HFFc6 (cell line): ENCODE results near the gene VPS33B. TPM values are rescaled to one million over a fixed set of nuclear protein-coding genes. Genes with fewer than 3 reads are reported as not detected.
A peak's percentile ranks its signal among the peaks of the same experiment; 100 is the strongest.

Experiments
- DNase-seq: peaks from one replicate; pipeline ENCODE4 v3.0.0-alpha.2; 2018
- H3K27ac Mint-ChIP-seq: 2 replicates; pipeline ENCODE4 v1.8.0; 2020; ENCODE audit warnings: mild to moderate bottlenecking, mixed read lengths
- H3K27me3 Mint-ChIP-seq: 2 replicates; pipeline ENCODE4 v1.8.0; 2021; ENCODE audit warnings: mild to moderate bottlenecking, moderate library complexity, mixed read lengths; ENCODE audit not compliant: insufficient read depth
- H3K36me3 Mint-ChIP-seq: 2 replicates; pipeline ENCODE4 v1.8.0; 2021; ENCODE audit warnings: low read depth, mixed read lengths
- H3K4me1 Mint-ChIP-seq: 2 replicates; pipeline ENCODE4 v1.8.0; 2020; ENCODE audit warnings: low read depth, mixed read lengths
- H3K4me3 Mint-ChIP-seq: 2 replicates; pipeline ENCODE4 v1.8.0; 2020; ENCODE audit warnings: mild to moderate bottlenecking, moderate library complexity, mixed read lengths
- H3K9me3 Mint-ChIP-seq: 2 replicates; pipeline ENCODE4 v1.8.0; 2020; ENCODE audit warnings: mild to moderate bottlenecking, mixed read lengths
- total RNA-seq, 6 experiments: library from RNA; stranded (reverse); fragmentation: NEBNext Ultra II Directional; extraction: Animal tissue kit (Norgen Biotek cat#: 25700); gene quantifications; 2 replicates in 1 of 6; 3 replicates in 5 of 6; pipeline ENCODE4 v1.2.3, GENCODE V29; 2021
- TF ChIP-seq, protein P1 (sequence below): fragments of 200-600 bp; sonication (generic); IDR thresholded peaks from 2 replicates; pipeline ENCODE4 v1.5.0; 2021; ENCODE audit warnings: antibody characterized with exemption, mild to moderate bottlenecking

The VPS33B gene
- total RNA-seq, 6 experiments from 2014 or later, result 12.7 to 18.8 (median 16.2) TPM

DNA sequence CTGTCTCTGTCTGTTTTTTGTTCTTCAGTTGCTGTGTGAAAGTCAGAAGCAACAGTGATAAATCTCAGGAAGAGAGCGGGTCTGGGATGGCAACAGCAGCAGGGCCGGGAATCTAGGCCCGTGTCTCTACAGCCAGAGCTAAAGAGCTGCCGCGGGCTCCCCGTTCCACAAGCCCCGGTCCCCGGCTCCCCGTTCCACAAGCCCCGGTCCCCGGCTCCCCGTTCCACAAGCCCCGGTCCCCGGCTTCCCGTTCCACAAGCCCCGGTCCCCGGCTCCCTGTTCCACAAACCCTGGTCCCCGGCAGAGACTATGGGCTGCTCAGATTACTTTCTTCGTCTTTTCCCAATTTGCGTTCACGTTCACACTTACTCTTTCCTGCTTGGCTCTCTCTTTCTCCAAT lies 48.2 kb downstream of the VPS33B start:
- Mint-ChIP-seq H3K36me3 (peaks cover 45% of the 10 kb centered on the region), H3K27me3 (no peaks in the 10 kb centered on the region; the same call in 1 of the 2 replicates), H3K27ac (no peak overlapping the region), H3K9me3 (no peaks in the 10 kb centered on the region), H3K4me1 (0 out of 2 replicates have a peak, but pooled peaks cover 2% of the 10 kb centered on the region), H3K4me3 (no peak overlapping the region)
- no peak for DNase-seq
- TF ChIP-seq, protein P1, sequence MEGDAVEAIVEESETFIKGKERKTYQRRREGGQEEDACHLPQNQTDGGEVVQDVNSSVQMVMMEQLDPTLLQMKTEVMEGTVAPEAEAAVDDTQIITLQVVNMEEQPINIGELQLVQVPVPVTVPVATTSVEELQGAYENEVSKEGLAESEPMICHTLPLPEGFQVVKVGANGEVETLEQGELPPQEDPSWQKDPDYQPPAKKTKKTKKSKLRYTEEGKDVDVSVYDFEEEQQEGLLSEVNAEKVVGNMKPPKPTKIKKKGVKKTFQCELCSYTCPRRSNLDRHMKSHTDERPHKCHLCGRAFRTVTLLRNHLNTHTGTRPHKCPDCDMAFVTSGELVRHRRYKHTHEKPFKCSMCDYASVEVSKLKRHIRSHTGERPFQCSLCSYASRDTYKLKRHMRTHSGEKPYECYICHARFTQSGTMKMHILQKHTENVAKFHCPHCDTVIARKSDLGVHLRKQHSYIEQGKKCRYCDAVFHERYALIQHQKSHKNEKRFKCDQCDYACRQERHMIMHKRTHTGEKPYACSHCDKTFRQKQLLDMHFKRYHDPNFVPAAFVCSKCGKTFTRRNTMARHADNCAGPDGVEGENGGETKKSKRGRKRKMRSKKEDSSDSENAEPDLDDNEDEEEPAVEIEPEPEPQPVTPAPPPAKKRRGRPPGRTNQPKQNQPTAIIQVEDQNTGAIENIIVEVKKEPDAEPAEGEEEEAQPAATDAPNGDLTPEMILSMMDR, result no peak

DNA sequence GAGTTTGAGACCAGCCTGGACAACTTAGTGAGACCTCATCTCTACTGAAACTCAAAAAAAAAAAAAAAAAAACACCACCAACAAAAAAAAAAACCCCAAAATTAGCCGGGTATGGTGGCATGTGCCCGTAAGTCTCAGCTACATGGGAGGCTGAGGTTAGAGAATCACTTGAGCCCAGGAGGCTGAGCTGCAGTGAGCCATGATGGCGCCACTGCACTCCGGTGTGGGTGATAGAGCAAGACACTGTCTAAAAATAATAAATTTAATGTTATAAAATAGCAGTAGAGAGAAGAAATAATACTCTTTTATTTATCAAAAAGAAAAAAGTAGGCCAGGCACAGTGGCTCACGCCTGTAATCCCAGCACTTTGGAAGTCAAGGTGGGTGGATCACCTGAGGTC lies 50.3 kb downstream of the VPS33B start:
- TF ChIP-seq, protein P1, result no peak
- Mint-ChIP-seq H3K4me1 (no peaks in the 10 kb centered on the region), H3K27ac (no peak overlapping the region), H3K9me3 (no peaks in the 10 kb centered on the region), H3K36me3 (peaks cover 34% of the 10 kb centered on the region), H3K27me3 (no peaks in the 10 kb centered on the region; the same call in 1 of the 2 replicates), H3K4me3 (no peak overlapping the region)
- no peak for DNase-seq

GRCh38 chr15:90970274-90970673 lies 52.1 kb downstream of the VPS33B start:
- DNase-seq, result no peak
- H3K27me3 Mint-ChIP-seq, result no peaks in the 10 kb centered on the region; the same call in 1 of the 2 replicates
- no peaks in the 10 kb centered on the region for H3K9me3 Mint-ChIP-seq
- TF ChIP-seq, protein P1, result no peak
- peaks cover 45% of the 10 kb centered on the region for H3K36me3 Mint-ChIP-seq
- H3K4me1 Mint-ChIP-seq, result no peaks in the 10 kb centered on the region
- no peak overlapping the region for H3K27ac Mint-ChIP-seq
- H3K4me3 Mint-ChIP-seq, result no peak overlapping the region

GRCh38 chr15:90968434-90968833 lies 54.0 kb downstream of the VPS33B start:
- Mint-ChIP-seq H3K4me3 (no peak overlapping the region), H3K36me3 (peaks cover 33% of the 10 kb centered on the region; the same call in 1 of the 2 replicates), H3K4me1 (no peaks in the 10 kb centered on the region), H3K27ac (peak overlapping the region; percentile 36; the same call in 1 of the 2 replicates), H3K9me3 (no peaks in the 10 kb centered on the region), H3K27me3 (no peaks in the 10 kb centered on the region; the same call in 1 of the 2 replicates)
- DNase-seq, result no peak
- TF ChIP-seq, protein P1, result no peak

DNA sequence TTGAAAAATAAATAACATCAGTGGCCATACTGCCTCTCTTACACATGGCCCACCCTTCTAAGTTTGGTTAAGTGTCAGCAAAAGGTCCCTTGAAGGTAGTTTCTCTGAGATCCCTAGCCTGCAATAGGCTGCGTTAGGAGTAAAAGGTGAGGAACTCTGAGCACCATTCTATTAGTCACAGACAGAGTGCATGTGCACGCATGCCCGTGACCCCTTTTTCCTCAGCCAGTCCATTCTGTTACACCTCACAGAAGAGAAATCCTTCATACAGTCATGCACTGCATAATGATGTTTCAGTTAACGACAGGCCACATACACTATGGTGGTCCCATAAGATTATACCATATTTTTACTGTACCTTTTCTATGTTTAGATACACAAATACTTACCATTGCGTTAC lies 55.2 kb downstream of the VPS33B start:
- DNase-seq, result no peak
- H3K4me3 Mint-ChIP-seq, result no peak overlapping the region
- peaks cover 37% of the 10 kb centered on the region; the same call in 1 of the 2 replicates for H3K36me3 Mint-ChIP-seq
- TF ChIP-seq, protein P1, result no peak
- no peaks in the 10 kb centered on the region for H3K27me3 Mint-ChIP-seq
- no peaks in the 10 kb centered on the region for H3K4me1 Mint-ChIP-seq
- no peaks in the 10 kb centered on the region for H3K9me3 Mint-ChIP-seq
- H3K27ac Mint-ChIP-seq, result no peak overlapping the region

DNA sequence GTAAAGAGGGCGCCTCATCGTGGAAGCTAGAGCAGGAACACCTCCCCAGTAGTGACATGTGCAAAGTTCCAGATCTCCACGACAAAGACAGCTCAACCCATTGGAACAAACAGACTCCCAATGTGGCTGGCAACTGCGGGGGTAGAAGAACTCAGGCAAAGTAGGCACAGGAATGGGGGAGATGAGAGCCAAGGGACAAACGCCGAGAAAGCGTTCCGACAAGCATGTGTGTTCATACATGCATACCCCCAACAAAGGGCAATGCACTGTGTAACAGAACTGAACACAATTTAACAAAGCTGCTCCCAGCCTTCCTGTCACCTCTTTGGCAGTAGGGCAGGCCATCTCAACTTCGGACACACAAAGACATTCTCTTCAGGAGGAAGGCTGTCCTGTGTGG lies 56.1 kb downstream of the VPS33B start:
- Mint-ChIP-seq H3K4me3 (no peak overlapping the region), H3K36me3 (peaks cover 46% of the 10 kb centered on the region; the same call in 1 of the 2 replicates), H3K27me3 (no peaks in the 10 kb centered on the region), H3K4me1 (no peaks in the 10 kb centered on the region), H3K27ac (no peak overlapping the region), H3K9me3 (no peaks in the 10 kb centered on the region)
- no peak for DNase-seq
- TF ChIP-seq, protein P1, result no peak
